DMS153 treated with DMSO at 0.1 percent for 48 hours (cell line): ENCODE data around the gene REEP1.
"Not testable (repeated sequence)": the region's sequence is repeated elsewhere in the genome, so short reads cannot be mapped to it uniquely, and the experiment has no call there.

Source experiments
- DNase-seq: peaks from one replicate; lab custom pipeline; 2025; ENCODE audit not compliant: unreplicated experiment; lab: John Stamatoyannopoulos, UW

Gene REEP1

DNA sequence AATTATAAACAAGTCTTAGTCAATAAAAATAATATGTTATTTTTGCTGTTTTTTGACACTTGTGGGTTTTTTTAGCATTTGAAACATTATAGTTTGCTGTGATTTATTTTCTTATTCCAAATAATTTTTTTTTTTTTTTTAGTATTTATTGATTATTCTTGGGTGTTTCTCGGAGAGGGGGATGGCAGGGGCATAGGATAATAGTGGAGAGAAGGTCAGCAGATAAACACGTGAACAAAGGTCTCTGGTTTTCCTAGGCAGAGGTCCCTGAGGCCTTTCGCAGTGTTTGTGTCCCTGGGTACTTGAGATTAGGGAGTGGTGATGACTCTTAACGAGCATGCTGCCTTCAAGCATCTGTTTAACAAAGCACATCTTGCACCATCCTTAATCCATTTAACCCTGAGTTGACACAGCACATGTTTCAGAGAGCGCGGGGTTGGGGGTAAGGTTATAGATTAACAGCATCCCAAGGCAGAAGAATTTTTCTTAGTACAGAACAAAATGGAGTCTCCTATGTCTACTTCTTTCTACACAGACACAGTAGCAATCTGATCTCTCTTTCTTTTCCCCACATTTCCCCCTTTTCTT, 8.5 kb upstream of the REEP1 start:
- not testable (repeated sequence) for DNase-seq

DNA sequence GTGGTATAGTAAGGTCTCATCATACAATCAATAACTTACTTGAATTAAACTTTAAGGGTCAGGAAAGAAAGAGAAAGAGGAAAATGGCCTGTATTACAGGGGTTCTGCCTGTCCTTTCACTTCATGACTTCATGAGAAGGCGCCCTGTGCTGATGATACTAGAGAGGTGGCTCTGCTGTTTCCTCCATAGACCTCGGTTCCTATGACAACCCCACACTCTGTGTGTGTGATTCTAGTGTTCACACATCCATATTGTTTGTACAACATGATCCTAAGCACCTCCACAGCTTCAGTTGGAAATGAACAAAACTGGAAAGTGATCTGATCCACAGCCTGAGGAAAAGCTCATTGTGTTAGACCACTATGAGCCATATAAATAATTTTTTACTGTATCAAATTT, 7.0 kb upstream of the REEP1 start:
- no peak for DNase-seq

GRCh38 chr2:86342488-86342887, 5.1 kb upstream of the REEP1 start:
- no peak for DNase-seq

DNA sequence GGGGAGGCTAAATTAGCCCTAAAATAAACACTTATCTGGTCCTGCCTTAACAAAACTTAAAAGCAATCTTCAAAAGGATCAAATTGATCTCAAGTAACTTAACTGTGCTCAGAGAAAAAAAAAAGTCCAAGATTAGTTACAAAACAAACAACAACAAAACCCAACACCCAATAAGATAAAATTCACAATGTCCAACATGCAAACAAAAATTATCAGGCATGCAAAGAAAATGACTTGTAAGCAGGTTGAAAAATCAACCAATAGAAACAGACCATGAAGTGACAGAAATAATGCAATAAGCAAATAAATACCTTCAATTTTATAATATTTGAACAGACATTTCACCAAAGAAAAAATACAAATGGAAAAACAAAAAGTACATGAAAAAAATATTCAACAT, 4.0 kb upstream of the REEP1 start:
- no peak for DNase-seq

DNA sequence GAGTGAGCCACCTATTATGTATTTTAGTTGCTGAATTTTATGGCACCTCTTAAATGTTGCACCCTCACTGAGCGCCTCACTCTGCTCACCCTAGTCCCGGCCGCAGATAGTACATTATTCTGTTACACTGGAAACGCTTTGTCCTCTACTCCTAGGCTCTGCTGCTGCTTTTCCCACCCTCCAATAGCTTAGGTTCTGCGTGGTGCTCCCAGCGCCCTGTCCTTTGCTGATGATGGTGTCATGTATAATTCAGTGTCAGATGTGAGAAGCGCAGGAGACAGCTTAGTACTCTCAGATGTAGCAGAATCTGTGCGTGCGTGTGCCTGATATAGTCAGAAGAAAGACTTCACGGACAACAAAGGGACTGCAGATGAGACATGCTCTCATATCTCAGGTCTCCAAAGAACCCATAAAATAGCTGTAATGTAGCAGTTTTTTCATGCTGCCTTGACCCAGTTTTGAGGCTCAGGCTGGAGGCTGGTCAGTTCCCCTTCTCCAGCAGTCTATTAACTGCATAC, 1.4 kb upstream of the REEP1 start:
- DNase-seq = no peak

DNA sequence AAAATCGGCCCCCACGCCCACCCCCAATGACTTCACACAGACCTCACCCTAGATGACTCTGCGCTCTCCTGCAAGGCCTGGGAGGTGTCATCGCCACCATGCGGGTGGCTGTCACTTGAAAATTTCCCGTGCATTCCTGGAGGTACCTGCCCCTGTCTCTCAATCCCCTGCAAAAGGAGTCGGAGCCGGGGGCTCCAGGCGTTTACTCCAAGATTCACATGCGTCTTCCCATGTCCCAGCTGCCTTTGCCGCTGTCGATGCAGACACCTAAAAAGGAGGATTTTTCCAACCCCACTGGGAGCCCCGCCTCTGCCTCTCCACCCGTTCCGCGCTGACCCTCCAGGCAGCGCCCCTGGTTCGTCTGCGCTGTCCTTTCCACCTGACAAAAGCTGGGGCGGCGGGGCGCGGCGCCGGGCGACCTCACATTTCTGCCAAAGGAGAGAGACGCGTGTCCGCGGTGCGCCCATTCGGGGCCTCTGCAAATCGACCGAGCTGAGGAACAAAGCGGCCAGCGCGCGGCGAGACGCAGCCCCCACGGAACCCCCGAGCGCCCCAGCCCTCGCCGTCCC, 667 bp downstream of the REEP1 start:
- DNase-seq = no peak

DNA sequence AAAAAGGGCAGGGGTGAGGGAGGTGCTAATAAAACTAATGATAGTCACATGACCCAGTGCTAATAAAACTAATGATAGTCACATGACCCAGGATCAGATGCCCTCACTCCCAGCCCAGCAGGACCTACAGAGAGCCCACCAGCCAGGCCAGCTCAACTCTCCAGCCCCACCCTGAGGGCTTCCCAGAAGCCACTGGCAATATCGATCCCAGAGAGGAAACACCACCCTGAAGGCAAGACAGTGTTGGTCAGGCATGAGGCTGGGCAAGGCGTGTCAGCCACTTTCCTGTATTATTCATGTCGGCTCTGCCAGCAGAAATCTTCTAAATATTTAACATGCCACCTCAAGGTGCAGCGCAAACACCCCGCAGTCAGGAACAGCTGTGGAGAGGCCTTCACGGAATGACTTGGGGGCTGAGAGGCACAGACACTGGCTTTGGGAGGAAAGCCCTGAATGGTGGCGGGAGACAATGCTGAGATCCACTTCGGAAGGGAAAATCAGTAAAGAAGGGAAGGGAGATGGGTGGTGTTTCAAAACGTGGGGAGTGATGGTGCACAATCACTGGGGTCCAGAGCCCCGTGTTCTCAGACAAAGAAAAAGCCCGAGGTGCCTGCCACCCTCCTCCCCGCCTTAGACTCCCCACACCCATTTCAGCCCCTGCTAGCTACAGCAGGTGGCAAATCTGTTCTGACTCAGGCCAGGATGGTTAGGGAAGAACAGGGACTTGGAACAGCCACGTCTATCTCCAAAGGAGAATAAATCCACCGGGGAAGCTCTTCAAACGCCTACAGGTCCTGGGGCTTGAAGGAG, 1.4 kb downstream of the REEP1 start:
- no peak for DNase-seq

- no peak for DNase-seq
Observed at GRCh38 chr2:86333378-86333777, 4.0 kb downstream of the REEP1 start.

DNA sequence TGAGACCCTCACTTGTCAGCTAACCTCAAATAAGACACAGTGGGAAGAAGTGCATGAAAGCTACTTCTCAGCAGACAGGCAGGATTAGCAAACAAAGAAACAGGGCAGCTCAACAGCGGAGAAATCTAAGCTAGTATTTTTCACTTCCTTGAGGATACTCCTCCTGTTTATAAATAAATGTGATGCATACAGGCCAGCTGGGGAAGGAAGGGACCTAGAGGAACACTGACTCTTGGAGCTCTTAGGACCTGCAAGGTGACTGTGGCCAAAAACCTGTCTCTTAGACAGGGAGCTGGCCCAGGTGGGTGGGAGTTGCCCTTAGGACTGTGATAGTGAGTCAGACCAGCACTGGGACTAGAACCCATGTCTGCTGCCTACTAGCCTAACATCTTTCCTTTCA, 4.8 kb downstream of the REEP1 start:
- DNase-seq = no peak

GRCh38 chr2:86331384-86331783, 6.0 kb downstream of the REEP1 start:
- DNase-seq = no peak

GRCh38 chr2:86330001-86330400, 7.4 kb downstream of the REEP1 start:
- no peak for DNase-seq

DNA sequence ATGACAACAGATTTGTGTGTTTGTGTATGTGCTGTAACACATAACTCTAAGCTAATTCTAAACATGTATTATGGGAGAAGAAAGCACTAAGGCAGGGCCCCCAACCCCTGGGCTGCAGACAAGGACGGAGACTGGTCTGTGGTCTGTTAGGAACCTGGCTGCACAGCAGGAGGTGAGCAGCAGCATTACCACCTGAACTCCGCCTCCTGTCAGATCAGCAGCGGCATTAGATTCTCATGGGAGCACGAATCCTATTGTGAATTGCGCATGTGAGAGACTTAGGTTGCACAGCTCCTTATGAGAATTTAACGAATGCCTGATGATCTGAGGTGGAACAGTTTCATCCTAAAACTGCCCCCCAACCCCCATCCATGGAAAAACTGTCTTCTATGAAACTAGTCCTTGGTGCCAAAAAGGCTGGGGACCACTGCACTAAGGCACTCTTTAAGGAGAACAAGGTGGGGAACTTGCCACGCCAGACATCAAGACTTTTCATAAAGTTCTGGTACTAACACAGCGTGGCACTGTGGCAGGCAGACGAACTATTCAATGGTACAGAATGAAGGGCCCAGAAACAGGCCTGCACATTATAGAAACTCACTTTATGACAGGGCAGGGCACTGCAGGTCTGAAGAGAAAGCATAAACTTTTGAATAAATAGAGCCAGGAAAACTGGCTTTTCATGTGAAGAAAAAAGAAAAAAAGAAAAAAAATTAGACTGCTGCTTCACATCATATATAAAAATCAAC, 14.0 kb downstream of the REEP1 start:
- no peak for DNase-seq

GRCh38 chr2:86319700-86320580, 17.5 kb downstream of the REEP1 start:
- DNase-seq = no peak

GRCh38 chr2:86315084-86315483, 22.3 kb downstream of the REEP1 start:
- no peak for DNase-seq

GRCh38 chr2:86314125-86314524, 23.3 kb downstream of the REEP1 start:
- DNase-seq = no peak

- DNase-seq = no peak
Observed at GRCh38 chr2:86313341-86313740, 24.1 kb downstream of the REEP1 start.

- DNase-seq = no peak
Observed at GRCh38 chr2:86311879-86312278, 25.5 kb downstream of the REEP1 start.

DNA sequence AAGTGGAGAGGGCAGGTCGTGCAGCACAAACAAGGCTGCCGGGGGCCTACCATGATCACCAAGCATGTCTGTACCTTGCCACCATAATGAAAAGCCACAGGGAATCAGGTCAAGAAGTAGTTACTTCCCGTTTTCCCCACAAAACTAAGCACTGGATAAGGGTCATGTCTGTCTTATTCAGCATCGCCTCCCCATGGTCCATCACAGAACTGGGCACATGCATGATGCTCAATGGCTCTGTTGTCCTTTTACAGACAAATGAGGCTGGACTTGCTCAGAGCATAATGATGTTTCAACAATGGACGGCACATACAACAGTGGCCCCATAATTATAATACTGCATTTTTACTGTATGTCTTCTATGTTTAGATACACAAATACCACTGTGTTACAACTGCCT, 27.5 kb downstream of the REEP1 start:
- no peak for DNase-seq

DNA sequence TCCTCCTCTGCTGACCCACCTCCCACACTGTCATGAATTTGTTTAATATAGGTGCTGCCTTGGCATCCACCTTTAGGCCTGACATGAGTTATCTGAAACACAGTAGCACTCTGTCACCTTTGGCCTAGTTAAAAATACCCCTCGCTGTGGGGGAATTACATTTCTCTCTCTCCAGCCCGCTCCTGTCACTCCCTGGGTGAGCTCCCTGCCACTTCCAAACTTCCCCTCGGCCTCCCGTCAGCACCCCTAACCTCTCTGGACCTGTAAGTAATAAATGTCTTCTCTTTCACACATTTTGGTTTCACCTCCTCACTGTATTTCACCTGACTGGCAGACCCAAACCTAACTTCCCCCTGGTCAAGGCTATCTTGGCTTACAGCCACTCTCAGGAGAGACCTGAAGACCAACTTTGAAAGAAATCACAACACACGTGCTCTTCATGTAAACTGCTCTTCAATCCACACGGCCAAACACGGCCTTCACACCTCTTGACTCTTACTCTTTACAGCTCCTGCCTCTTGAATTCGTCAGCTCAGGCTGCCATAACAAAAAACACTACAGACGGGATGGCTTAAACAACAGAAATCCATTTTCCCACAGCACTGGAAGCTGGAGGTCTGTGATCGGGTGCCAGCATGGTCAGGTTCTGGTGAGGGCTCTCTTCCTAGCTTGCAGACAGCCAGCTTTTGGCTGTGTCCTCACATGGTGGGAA, 28.3 kb downstream of the REEP1 start:
- DNase-seq = no peak

DNA sequence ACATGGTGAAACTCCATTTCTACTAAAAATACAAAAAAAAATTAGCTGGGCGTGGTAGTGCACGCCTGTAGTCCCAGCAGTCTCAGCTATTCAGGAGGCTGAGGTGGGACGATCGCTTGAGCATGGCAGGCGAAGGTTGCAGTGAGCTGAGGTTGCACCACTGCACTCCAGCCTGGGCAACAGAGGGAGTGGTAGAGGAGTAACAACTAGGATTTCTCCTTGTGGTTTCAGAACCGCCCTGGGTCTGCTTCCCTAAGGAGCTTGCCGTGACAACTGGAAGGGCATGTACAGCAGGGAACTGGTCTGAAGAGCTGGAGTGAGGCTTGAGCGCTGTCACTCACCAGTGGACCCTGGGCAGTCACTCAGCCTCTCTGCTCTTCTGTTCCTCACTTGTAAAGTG, 29.1 kb downstream of the REEP1 start:
- no peak for DNase-seq
